Endothelial cell of umbilical vein (primary cell): Measurements from ENCODE around the gene DLX3. TPM values are rescaled to one million over a fixed set of nuclear protein-coding genes. Genes with fewer than 3 reads are reported as not detected.

Source experiments
- BruUV-seq: library from RNA; stranded (reverse); fragments of 400-500 nt; replicated peaks from 2 replicates; lab custom pipeline; 2021; lab: Mats Ljungman, UMichigan
- CTCF ChIA-PET: fragments of 300-600, 350-600 bp; sonication (Branson Sonifier 250); formaldehyde crosslinking; loops from one replicate; lab custom pipeline; 2021; ENCODE audit warnings: antibody characterized with exemption, inconsistent platforms; lab: Charles Lee
- POLR2A ChIA-PET: fragments of 300-600, 350-600 bp; sonication (Branson Sonifier 250); formaldehyde crosslinking; loops from one replicate; lab custom pipeline; 2021; ENCODE audit warnings: antibody characterized with exemption, inconsistent platforms; lab: Charles Lee
- DNase-seq: peaks from one replicate; pipeline ENCODE4 v3.0.0-alpha.2; 2011; ENCODE audit warnings: low read depth, low spot score
- FAIRE-seq: peaks from 2 replicates; lab custom pipeline; 2011; peaks lifted over from hg19 to GRCh38; lab: Jason Lieb, UNC
- H2AFZ ChIP-seq: 2 replicates; pipeline ENCODE4 v1.6.0; 2012; ENCODE audit warnings: low read depth, low read length, control low read depth, inconsistent platforms
- H3K27ac ChIP-seq: 2 replicates; pipeline ENCODE4 v1.5.1; 2011; ENCODE audit warnings: low read depth, mild to moderate bottlenecking, control low read depth, low read length, moderate library complexity; ENCODE audit not compliant: insufficient read depth
- H3K27me3 ChIP-seq, 2 experiments: 2 replicates each; pipeline versions ENCODE4 v1.6.0 to v1.6.1; 2011; ENCODE audit warnings: low read length in 2 of 2, mixed read lengths in 1 of 2; ENCODE audit not compliant: control insufficient read depth in 2 of 2, insufficient read depth in 2 of 2
- H3K36me3 ChIP-seq, 2 experiments: 2 replicates in 1 of 2; 3 replicates in 1 of 2; pipeline ENCODE4 v1.5.1; 2011; ENCODE audit warnings: low read length in 2 of 2, mild to moderate bottlenecking in 1 of 2, moderate library complexity in 1 of 2; ENCODE audit not compliant: control insufficient read depth in 2 of 2, insufficient read depth in 2 of 2; ENCODE audit errors: extremely low read depth in 1 of 2
- H3K4me1 ChIP-seq: 3 replicates; pipeline ENCODE4 v1.5.1; 2011; ENCODE audit warnings: mild to moderate bottlenecking, low read length; ENCODE audit not compliant: control insufficient read depth, insufficient read depth; ENCODE audit errors: extremely low read depth
- H3K4me2 ChIP-seq: 2 replicates; pipeline ENCODE4 v1.6.1; 2011; ENCODE audit warnings: low read length, control low read depth, mixed read lengths; ENCODE audit not compliant: insufficient read depth
- H3K4me3 ChIP-seq, 3 experiments: fragments of 200-600 bp in 1 of 3; sonication (generic), shearing (Covaris generic) in 1 of 3; replicated peaks in 1 of 3; 2 replicates each; pipeline ENCODE4 v1.5.1; 2011 to 2016; ENCODE audit warnings: control low read depth in 3 of 3, low read length in 3 of 3, mild to moderate bottlenecking in 2 of 3, inconsistent platforms in 1 of 3, low read depth in 1 of 3, moderate library complexity in 1 of 3; ENCODE audit not compliant: insufficient read depth in 1 of 3
- H3K79me2 ChIP-seq: 2 replicates; pipeline ENCODE4 v1.6.0; 2012; ENCODE audit warnings: low read length, inconsistent platforms; ENCODE audit not compliant: control insufficient read depth, insufficient read depth
- H3K9ac ChIP-seq: replicated peaks from 2 replicates; pipeline ENCODE3; 2011; ENCODE audit warnings: low read length, control low read depth; ENCODE audit not compliant: insufficient read depth; ENCODE audit errors: extremely low read depth
- H3K9me1 ChIP-seq: replicated peaks from 3 replicates; pipeline ENCODE4 v1.6.0; 2011; ENCODE audit warnings: mild to moderate bottlenecking, low read length; ENCODE audit not compliant: control insufficient read depth, insufficient read depth; ENCODE audit errors: extremely low read depth
- H3K9me3 ChIP-seq: replicated peaks from 2 replicates; pipeline ENCODE4 v1.5.1; 2012; ENCODE audit warnings: low read length, inconsistent platforms; ENCODE audit not compliant: control insufficient read depth, insufficient read depth
- H4K20me1 ChIP-seq: replicated peaks from 2 replicates; pipeline ENCODE3; 2011; ENCODE audit warnings: mild to moderate bottlenecking, low read length; ENCODE audit not compliant: control insufficient read depth, insufficient read depth; ENCODE audit errors: extremely low read depth
- FOS ChIP-seq: IDR thresholded peaks from 2 replicates; pipeline ENCODE4 v1.6.1; 2011; ENCODE audit warnings: mild to moderate bottlenecking, low read length, moderate library complexity, borderline replicate concordance; ENCODE audit not compliant: insufficient read depth
- GATA2 ChIP-seq: IDR thresholded peaks from 2 replicates; pipeline ENCODE4 v1.7.0; 2011; ENCODE audit warnings: low read depth, mild to moderate bottlenecking, moderate library complexity, mixed read lengths, low read length; ENCODE audit not compliant: insufficient read length, insufficient read depth
- JUN ChIP-seq: IDR thresholded peaks from 2 replicates; pipeline ENCODE4 v1.6.1; 2011; ENCODE audit warnings: borderline replicate concordance, low read depth; ENCODE audit not compliant: insufficient read length, insufficient read depth
- MAX ChIP-seq: IDR thresholded peaks from 2 replicates; pipeline ENCODE4 v1.6.1; 2011; ENCODE audit not compliant: insufficient read depth, insufficient read length
- MYC ChIP-seq: IDR thresholded peaks from one replicate; pipeline ENCODE4 v1.6.1; 2011; ENCODE audit warnings: mild to moderate bottlenecking, low read depth, low read length
- POLR2A ChIP-seq: IDR thresholded peaks from 2 replicates; pipeline ENCODE4 v1.6.1; 2012; ENCODE audit warnings: low read depth, mild to moderate bottlenecking, control low read depth, low read length
- dilution Hi-C: fragments of 300-500 bp; cut with MboI; formaldehyde crosslinking; loops from one replicate; pipeline ENCODE4 v1.15.0; 2019; ENCODE audit warnings: low sequenced_read_pairs; ENCODE audit not compliant: extremely low pct_ligation_motif_present
- intact Hi-C: fragments of 100-400 bp; cut with micrococcal nuclease; formaldehyde crosslinking; loops from one replicate; pipeline ENCODE4 v1.10.0; 2022
- polyA plus RNA-seq, 4 experiments: library from polyadenylated mRNA; depleted of rRNA in 3 of 4; stranded (reverse) in 3 of 4; unstranded in 1 of 4; fragments of >200 nt; gene quantifications; 2 replicates each; pipeline versions ENCODE4 v1.2.1 to v1.2.3, GENCODE V29; 2011 to 2012; ENCODE audit warnings: missing spikeins in 1 of 4
- total RNA-seq: library from RNA; stranded (reverse); gene quantifications from 2 replicates; pipeline ENCODE4 v1.2.3, GENCODE V29; 2021

DLX3 gene
- total and polyA plus RNA-seq, 2 donors (not counting 3 experiments of a cell fraction or from before 2014, with no cell fraction given) = not detected

GRCh38 chr17:50009282-50009681 is 14.3 kb upstream of the DLX3 start:
- Histone ChIP-seq H3K36me3 (no peaks in the 10 kb centered on the region), H2AFZ (no peak overlapping the region), H3K9ac (no peak overlapping the region), H3K4me2 (no peak overlapping the region), H3K27ac (no peak overlapping the region), H3K4me3 (no peak overlapping the region), H3K79me2 (no peaks in the 10 kb centered on the region), H3K9me1 (no peaks in the 10 kb centered on the region), H4K20me1 (no peaks in the 10 kb centered on the region), H3K27me3 (peaks cover 11 to 30% of the 10 kb centered on the region in 2 experiments), H3K4me1 (no peaks in the 10 kb centered on the region), H3K9me3 (no peaks in the 10 kb centered on the region)
- dilution Hi-C loops = no loop called here
- TF ChIP-seq POLR2A = no peak
- FAIRE-seq (no peak), DNase-seq (no peak)
- ChIA-PET CTCF (no interaction called here), POLR2A (no interaction called here)
- no TSS peak for BruUV-seq
- intact Hi-C loops = no loop called here

- no peaks in the 10 kb centered on the region for H4K20me1 ChIP-seq
- no peak overlapping the region for H3K4me2 ChIP-seq
- no peaks in the 10 kb centered on the region for H3K36me3 ChIP-seq
- TF ChIP-seq MYC (no peak), GATA2 (no peak), POLR2A (no peak), MAX (no peak), JUN (no peak), FOS (no peak)
- no peak overlapping the region for H3K4me3 ChIP-seq
- H3K27me3 ChIP-seq = peaks cover 19 to 28% of the 10 kb centered on the region in 2 experiments
- H3K9me1 ChIP-seq = no peaks in the 10 kb centered on the region
- CTCF ChIA-PET = interaction anchor here (0.7 kb wide), 1 partner anchor 32 kb away, joined by 3 read pairs; no protein-coding TSS in a partner anchor
- no peaks in the 10 kb centered on the region for H3K9me3 ChIP-seq
- H3K79me2 ChIP-seq = no peaks in the 10 kb centered on the region
- no peak overlapping the region for H3K27ac ChIP-seq
- no TSS peak for BruUV-seq
- POLR2A ChIA-PET = no interaction called here
- DNase-seq = no peak
- intact Hi-C loops (no loop called here), dilution Hi-C loops (no loop called here)
- H3K9ac ChIP-seq = no peak overlapping the region
- H2AFZ ChIP-seq = no peak overlapping the region
- H3K4me1 ChIP-seq = no peaks in the 10 kb centered on the region
- no peak for FAIRE-seq
Observed at GRCh38 chr17:50003911-50004310, 8.9 kb upstream of the DLX3 start.
